ENCODE results near the gene UGT1A3.
A peak's percentile ranks its signal among the peaks of the same experiment; 100 is the strongest.

The UGT1A3 gene

GRCh38 chr2:233795735-233796171 is 66.9 kb downstream of the UGT1A3 start:
- Histone ChIP-seq H3K4me2 (ENCODE audit: low read length) (no peak overlapping the region), H3K9ac (ENCODE audit: low read length) (no peak overlapping the region), H3K23ac (ENCODE audit: low read length) (no peak overlapping the region), H3K79me2 (ENCODE audit: control insufficient read depth, insufficient read depth, low read length) (no peaks in the 10 kb centered on the region), H3K27ac (ENCODE audit: low read depth, low read length) (no peak overlapping the region), H4K8ac (ENCODE audit: low read depth, low read length) (no peak overlapping the region), H3K27me3 (ENCODE audit: insufficient read depth, low read length, poor library complexity) (no peaks in the 10 kb centered on the region), H4K5ac (ENCODE audit: low read length) (no peak overlapping the region), H2BK120ac (ENCODE audit: low read depth, low read length) (no peak overlapping the region), H2BK5ac (ENCODE audit: low read length) (no peak overlapping the region), H3K18ac (ENCODE audit: low read length) (no peak overlapping the region), H3K4me3 (ENCODE audit: low read length) (no peak overlapping the region), H2AK5ac (ENCODE audit: low read length) (no peak overlapping the region), H3K79me1 (ENCODE audit: low read length) (no peaks in the 10 kb centered on the region), H3K56ac (ENCODE audit: low read length) (no peak overlapping the region), H3K4ac (ENCODE audit: low read depth, low read length) (no peak overlapping the region), H3K36me3 (ENCODE audit: control insufficient read depth, insufficient read depth, low read length) (no peaks in the 10 kb centered on the region), H2BK15ac (replicated peaks; ENCODE audit: low read depth) (no peak overlapping the region), H3K4me1 (ENCODE audit: control insufficient read depth, low read depth, low read length) (no peaks in the 10 kb centered on the region)
- no CpG with 5 or more reads among the region's 13 CpGs for WGBS (ENCODE audit: extremely low coverage, insufficient coverage, low lambda C conversion rate)
- DNase-seq = no peak

GRCh38 chr2:233796254-233796653 is 67.4 kb downstream of the UGT1A3 start:
- no peak overlapping the region for H3K27ac ChIP-seq (ENCODE audit: low read depth, low read length)
- H2AK5ac ChIP-seq (ENCODE audit: low read length) = no peak overlapping the region
- H3K36me3 ChIP-seq (ENCODE audit: control insufficient read depth, insufficient read depth, low read length) = no peaks in the 10 kb centered on the region
- no peak overlapping the region for H2BK15ac ChIP-seq (replicated peaks; ENCODE audit: low read depth)
- H3K79me1 ChIP-seq (ENCODE audit: low read length) = no peaks in the 10 kb centered on the region
- H3K4me2 ChIP-seq (ENCODE audit: low read length) = no peak overlapping the region
- H3K18ac ChIP-seq (ENCODE audit: low read length) = no peak overlapping the region
- H3K79me2 ChIP-seq (ENCODE audit: control insufficient read depth, insufficient read depth, low read length) = no peaks in the 10 kb centered on the region
- H3K56ac ChIP-seq (ENCODE audit: low read length) = no peak overlapping the region
- H3K4me3 ChIP-seq (ENCODE audit: low read length) = no peak overlapping the region
- WGBS (ENCODE audit: extremely low coverage, insufficient coverage, low lambda C conversion rate) = no CpG with 5 or more reads among the region's 9 CpGs
- no peak overlapping the region for H4K8ac ChIP-seq (ENCODE audit: low read depth, low read length)
- H3K4me1 ChIP-seq (ENCODE audit: control insufficient read depth, low read depth, low read length) = no peaks in the 10 kb centered on the region
- no peak overlapping the region for H2BK5ac ChIP-seq (ENCODE audit: low read length)
- no peak overlapping the region for H3K23ac ChIP-seq (ENCODE audit: low read length)
- no peak overlapping the region for H3K9ac ChIP-seq (ENCODE audit: low read length)
- no peak for DNase-seq
- H3K4ac ChIP-seq (ENCODE audit: low read depth, low read length) = no peak overlapping the region
- H3K27me3 ChIP-seq (ENCODE audit: insufficient read depth, low read length, poor library complexity) = no peaks in the 10 kb centered on the region
- no peak overlapping the region for H2BK120ac ChIP-seq (ENCODE audit: low read depth, low read length)
- H4K5ac ChIP-seq (ENCODE audit: low read length) = no peak overlapping the region

GRCh38 chr2:233798335-233799086 is 69.7 kb downstream of the UGT1A3 start:
- no peak overlapping the region for H2BK120ac ChIP-seq (ENCODE audit: low read depth, low read length)
- no peak overlapping the region for H3K23ac ChIP-seq (ENCODE audit: low read length)
- no peak overlapping the region for H3K27ac ChIP-seq (ENCODE audit: low read depth, low read length)
- no peak overlapping the region for H3K18ac ChIP-seq (ENCODE audit: low read length)
- H3K36me3 ChIP-seq (ENCODE audit: control insufficient read depth, insufficient read depth, low read length) = no peaks in the 10 kb centered on the region
- no peak overlapping the region for H2BK5ac ChIP-seq (ENCODE audit: low read length)
- no peak overlapping the region for H3K4me3 ChIP-seq (ENCODE audit: low read length)
- H4K5ac ChIP-seq (ENCODE audit: low read length) = no peak overlapping the region
- no peak overlapping the region for H3K56ac ChIP-seq (ENCODE audit: low read length)
- H3K27me3 ChIP-seq (ENCODE audit: insufficient read depth, low read length, poor library complexity) = no peaks in the 10 kb centered on the region
- H3K4me1 ChIP-seq (ENCODE audit: control insufficient read depth, low read depth, low read length) = no peaks in the 10 kb centered on the region
- no peak for DNase-seq
- H3K4me2 ChIP-seq (ENCODE audit: low read length) = no peak overlapping the region
- no CpG with 5 or more reads among the region's 14 CpGs for WGBS (ENCODE audit: extremely low coverage, insufficient coverage, low lambda C conversion rate)
- H3K79me1 ChIP-seq (ENCODE audit: low read length) = no peaks in the 10 kb centered on the region
- H2BK15ac ChIP-seq (replicated peaks; ENCODE audit: low read depth) = no peak overlapping the region
- no peak overlapping the region for H4K8ac ChIP-seq (ENCODE audit: low read depth, low read length)
- H3K9ac ChIP-seq (ENCODE audit: low read length) = no peak overlapping the region
- no peak overlapping the region for H2AK5ac ChIP-seq (ENCODE audit: low read length)
- H3K79me2 ChIP-seq (ENCODE audit: control insufficient read depth, insufficient read depth, low read length) = no peaks in the 10 kb centered on the region
- no peak overlapping the region for H3K4ac ChIP-seq (ENCODE audit: low read depth, low read length)

- Histone ChIP-seq H3K79me2 (ENCODE audit: control insufficient read depth, insufficient read depth, low read length) (no peaks in the 10 kb centered on the region), H4K8ac (ENCODE audit: low read depth, low read length) (no peak overlapping the region), H2BK120ac (ENCODE audit: low read depth, low read length) (no peak overlapping the region), H3K18ac (ENCODE audit: low read length) (no peak overlapping the region), H3K27ac (ENCODE audit: low read depth, low read length) (no peak overlapping the region), H2BK5ac (ENCODE audit: low read length) (no peak overlapping the region), H3K4me1 (ENCODE audit: control insufficient read depth, low read depth, low read length) (no peaks in the 10 kb centered on the region), H3K36me3 (ENCODE audit: control insufficient read depth, insufficient read depth, low read length) (no peaks in the 10 kb centered on the region), H3K4ac (ENCODE audit: low read depth, low read length) (no peak overlapping the region), H3K9ac (ENCODE audit: low read length) (no peak overlapping the region), H2BK15ac (replicated peaks; ENCODE audit: low read depth) (no peak overlapping the region), H3K23ac (ENCODE audit: low read length) (no peak overlapping the region), H3K79me1 (ENCODE audit: low read length) (no peaks in the 10 kb centered on the region), H3K4me2 (ENCODE audit: low read length) (no peak overlapping the region), H3K27me3 (ENCODE audit: insufficient read depth, low read length, poor library complexity) (no peaks in the 10 kb centered on the region), H3K56ac (ENCODE audit: low read length) (no peak overlapping the region), H4K5ac (ENCODE audit: low read length) (no peak overlapping the region), H2AK5ac (ENCODE audit: low read length) (no peak overlapping the region), H3K4me3 (ENCODE audit: low read length) (no peak overlapping the region)
- peak; percentile 3 for DNase-seq
- no CpG with 5 or more reads among the region's 7 CpGs for WGBS (ENCODE audit: extremely low coverage, insufficient coverage, low lambda C conversion rate)
Measured at GRCh38 chr2:233799087-233799665, 70.3 kb downstream of the UGT1A3 start.

- no peak overlapping the region for H2BK15ac ChIP-seq (replicated peaks; ENCODE audit: low read depth)
- no peak overlapping the region for H3K56ac ChIP-seq (ENCODE audit: low read length)
- no peak overlapping the region for H2BK5ac ChIP-seq (ENCODE audit: low read length)
- H3K9ac ChIP-seq (ENCODE audit: low read length) = no peak overlapping the region
- H2BK120ac ChIP-seq (ENCODE audit: low read depth, low read length) = no peak overlapping the region
- H3K79me1 ChIP-seq (ENCODE audit: low read length) = no peaks in the 10 kb centered on the region
- no peak overlapping the region for H3K27ac ChIP-seq (ENCODE audit: low read depth, low read length)
- no peak overlapping the region for H3K4me3 ChIP-seq (ENCODE audit: low read length)
- no peak overlapping the region for H4K5ac ChIP-seq (ENCODE audit: low read length)
- no peak overlapping the region for H3K4ac ChIP-seq (ENCODE audit: low read depth, low read length)
- no peak overlapping the region for H3K4me2 ChIP-seq (ENCODE audit: low read length)
- no peaks in the 10 kb centered on the region for H3K36me3 ChIP-seq (ENCODE audit: control insufficient read depth, insufficient read depth, low read length)
- H3K18ac ChIP-seq (ENCODE audit: low read length) = no peak overlapping the region
- H3K79me2 ChIP-seq (ENCODE audit: control insufficient read depth, insufficient read depth, low read length) = no peaks in the 10 kb centered on the region
- H3K4me1 ChIP-seq (ENCODE audit: control insufficient read depth, low read depth, low read length) = no peaks in the 10 kb centered on the region
- H3K23ac ChIP-seq (ENCODE audit: low read length) = no peak overlapping the region
- no peaks in the 10 kb centered on the region for H3K27me3 ChIP-seq (ENCODE audit: insufficient read depth, low read length, poor library complexity)
- no peak overlapping the region for H4K8ac ChIP-seq (ENCODE audit: low read depth, low read length)
- WGBS (ENCODE audit: extremely low coverage, insufficient coverage, low lambda C conversion rate) = no CpG with 5 or more reads among the region's 5 CpGs
- no peak overlapping the region for H2AK5ac ChIP-seq (ENCODE audit: low read length)
- no peak for DNase-seq
Measured at GRCh38 chr2:233799716-233800115, 70.9 kb downstream of the UGT1A3 start.
